Mesenteric fat pad (tissue), 1 donor: ENCODE data around the gene TADA2A. TPM values are rescaled to one million over a fixed set of nuclear protein-coding genes. Genes with fewer than 3 reads are reported as not detected.

ENCODE experiments used
- DNase-seq: peaks from one replicate; pipeline ENCODE4 v3.0.0-alpha.2; 2020; ENCODE audit warnings: low spot score
- total RNA-seq: library from RNA; stranded (reverse); fragmentation: NEBNext Ultra II Directional; extraction: Animal tissue kit (Norgen Biotek cat#: 25700); gene quantifications from one replicate; pipeline ENCODE4 v1.2.1, GENCODE V29; 2021
- donor health status: DM: yes; HTN: yes; CAD: no.

TADA2A gene
- total RNA-seq, 1 donor from 2014 or later: 19.4 TPM

GRCh38 chr17:37461668-37462067 is 55.0 kb downstream of the TADA2A start:
- no peak for DNase-seq

DNA sequence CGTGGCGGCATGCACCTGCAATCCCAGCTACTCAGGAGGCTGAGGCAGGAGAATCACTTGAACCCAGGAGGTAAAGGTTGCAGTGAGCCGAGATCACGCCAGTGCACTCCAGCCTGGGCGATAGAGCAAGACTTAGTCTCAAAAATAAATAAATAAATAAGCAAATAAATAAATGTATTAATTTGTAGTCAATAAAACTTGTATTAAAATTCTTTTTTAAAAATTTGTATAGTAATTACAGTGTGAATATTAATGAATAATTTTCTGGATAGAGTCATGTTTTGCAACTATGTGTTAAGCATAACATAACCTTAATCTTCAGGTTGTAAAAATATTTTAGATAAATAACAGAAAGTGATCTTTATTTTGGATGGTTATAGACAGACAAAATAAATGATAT is 55.8 kb downstream of the TADA2A start:
- no peak for DNase-seq

- no peak for DNase-seq
Measured at GRCh38 chr17:37463039-37463438, 56.4 kb downstream of the TADA2A start.

DNA sequence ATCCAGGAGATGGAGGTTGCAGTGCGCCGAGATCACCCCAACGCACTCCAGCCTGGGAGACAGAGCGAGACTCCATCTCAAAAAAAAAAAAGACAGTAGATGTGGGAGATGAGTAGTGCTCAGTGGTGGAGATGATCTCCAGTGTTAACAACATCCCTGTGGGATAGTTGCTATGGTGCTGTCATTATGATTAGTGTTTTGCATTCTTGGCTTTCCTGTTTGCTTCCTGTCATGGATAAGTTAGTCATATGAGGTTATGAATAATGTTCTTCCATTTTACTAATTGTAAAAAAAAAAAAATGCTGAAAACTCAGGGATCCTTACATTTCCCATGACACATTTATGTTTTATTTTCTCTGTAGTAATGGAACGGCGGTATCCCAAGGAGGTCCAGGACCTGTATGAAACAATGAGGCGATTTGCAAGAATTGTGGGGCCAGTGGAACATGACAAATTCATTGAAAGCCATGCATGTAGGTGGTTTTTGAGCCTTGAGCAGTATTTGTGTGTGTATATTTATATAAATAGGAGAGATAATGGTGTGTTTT is 58.5 kb downstream of the TADA2A start:
- DNase-seq: no peak

- DNase-seq: no peak
Measured at GRCh38 chr17:37466471-37466870, 59.8 kb downstream of the TADA2A start.

GRCh38 chr17:37470181-37470580 is 63.5 kb downstream of the TADA2A start:
- DNase-seq: no peak

DNA sequence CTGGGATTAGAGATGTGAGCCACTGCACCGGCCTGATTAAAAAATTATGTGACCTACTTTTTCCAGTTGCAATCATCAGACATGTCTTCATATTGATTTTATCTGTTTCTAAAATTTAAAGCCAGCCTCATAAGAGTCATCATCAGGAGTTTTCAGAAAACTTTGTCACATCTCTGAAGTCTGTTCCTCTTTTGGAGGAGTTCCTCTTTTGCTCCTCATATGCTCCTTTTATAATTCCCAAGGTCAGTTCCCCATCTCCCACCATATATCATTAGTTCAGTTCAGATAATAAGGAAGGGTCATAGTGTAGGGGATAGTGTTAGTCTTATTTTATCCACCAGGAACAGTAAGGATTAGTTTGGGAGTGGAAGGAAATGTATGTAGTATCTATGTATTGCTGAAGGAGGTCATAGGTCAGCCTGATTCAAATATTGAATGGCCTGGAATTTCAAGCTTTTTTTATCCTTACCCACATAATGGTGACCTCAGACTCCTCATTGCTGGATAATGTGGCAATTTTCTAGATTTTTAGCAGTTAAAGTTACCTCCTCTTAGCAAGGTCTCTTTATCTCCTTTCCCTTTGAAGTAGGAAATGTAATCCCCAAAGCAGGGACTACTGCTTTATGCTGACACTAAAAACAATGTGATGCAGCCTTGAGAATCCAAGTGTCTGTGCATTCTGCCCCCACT is 69.2 kb downstream of the TADA2A start:
- DNase-seq: no peak

DNA sequence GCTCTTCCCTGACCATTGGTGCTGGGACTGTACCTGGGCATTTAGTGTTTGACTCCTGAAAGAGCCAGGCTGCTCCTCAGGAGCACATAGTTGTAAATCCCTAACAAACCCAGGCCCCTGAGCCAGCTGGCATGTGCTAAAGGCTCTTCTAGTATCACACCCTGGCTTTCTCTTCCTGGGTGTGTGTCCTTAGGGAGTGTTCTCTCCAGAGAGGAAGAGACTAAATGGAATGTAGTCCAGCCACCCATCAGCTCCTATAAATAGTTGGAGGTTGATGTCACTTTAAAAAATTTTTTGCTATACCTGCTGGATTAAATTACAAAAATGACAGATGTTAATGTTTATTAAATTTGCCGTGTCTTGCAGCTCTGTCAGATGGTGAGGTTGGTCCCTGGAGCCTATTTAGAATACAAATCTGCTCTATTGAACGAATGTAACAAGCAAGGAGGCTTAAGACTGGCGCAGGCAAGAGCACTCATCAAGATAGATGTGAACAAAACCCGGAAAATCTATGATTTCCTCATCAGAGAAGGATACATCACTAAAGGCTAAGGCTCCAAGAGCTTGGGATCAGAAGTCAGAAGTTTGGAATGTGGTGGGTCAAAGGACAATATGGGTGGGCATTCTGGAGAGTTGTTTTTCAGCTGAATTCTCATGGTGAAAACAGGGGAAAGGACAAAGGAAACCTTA is 69.9 kb downstream of the TADA2A start:
- no peak for DNase-seq

- DNase-seq: no peak
Measured at GRCh38 chr17:37478187-37478586, 71.5 kb downstream of the TADA2A start.

DNA sequence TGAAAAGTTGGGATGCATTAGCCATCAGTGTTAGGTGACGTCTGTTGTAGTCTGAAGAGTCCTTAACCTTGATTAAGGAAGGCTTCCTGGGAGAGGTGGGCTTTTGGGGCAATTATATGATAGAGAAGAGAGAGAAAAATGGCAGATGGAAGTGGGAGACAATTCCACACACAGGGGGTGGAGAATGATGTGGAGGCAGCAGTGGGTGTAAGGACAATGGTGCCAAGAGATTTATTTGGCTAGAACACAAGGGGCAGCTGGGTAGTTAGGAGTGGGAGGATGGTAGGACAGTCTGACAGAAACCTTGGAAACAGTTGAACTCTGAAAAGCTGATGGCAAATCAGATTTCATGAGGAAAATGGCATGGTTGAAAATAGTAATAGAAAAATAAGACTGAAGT is 72.3 kb downstream of the TADA2A start:
- no peak for DNase-seq

GRCh38 chr17:37480427-37480826 is 73.7 kb downstream of the TADA2A start:
- DNase-seq: no peak

DNA sequence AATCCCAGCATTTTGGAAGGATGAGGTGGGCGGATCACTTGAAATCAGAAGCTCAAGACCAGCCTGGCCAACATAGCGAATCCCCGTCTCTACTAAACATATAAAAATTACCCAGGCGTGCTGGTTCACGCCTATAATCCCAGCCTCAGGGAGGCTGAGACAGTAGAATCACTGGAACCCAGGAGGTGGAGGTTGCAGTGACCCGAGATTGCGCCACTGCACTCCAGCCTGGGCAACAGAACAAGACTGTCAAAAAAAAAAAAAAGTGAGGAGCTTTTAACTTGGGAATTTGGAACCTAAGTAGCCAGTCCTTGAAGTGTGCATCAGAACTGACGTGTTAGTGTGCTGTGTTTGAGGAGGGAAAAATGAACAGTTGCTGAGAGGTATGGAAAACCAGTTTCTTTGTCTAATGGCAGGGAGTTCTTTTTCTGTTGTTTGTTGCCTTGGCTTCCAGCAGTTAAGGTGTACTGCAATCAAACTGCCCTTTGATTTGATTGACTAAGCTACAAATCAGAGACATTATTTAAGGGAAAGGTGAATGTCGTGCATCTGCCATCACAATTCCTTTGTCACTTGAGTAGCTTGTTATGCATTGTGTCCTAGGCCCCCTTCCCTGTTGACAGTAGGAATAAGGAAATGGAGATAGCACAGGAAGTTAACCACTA is 74.4 kb downstream of the TADA2A start:
- no peak for DNase-seq

GRCh38 chr17:37483311-37484039 is 76.8 kb downstream of the TADA2A start:
- DNase-seq: no peak

- no peak for DNase-seq
Measured at GRCh38 chr17:37485938-37486570, 79.4 kb downstream of the TADA2A start.

GRCh38 chr17:37488009-37488604 is 81.4 kb downstream of the TADA2A start:
- DNase-seq: no peak

DNA sequence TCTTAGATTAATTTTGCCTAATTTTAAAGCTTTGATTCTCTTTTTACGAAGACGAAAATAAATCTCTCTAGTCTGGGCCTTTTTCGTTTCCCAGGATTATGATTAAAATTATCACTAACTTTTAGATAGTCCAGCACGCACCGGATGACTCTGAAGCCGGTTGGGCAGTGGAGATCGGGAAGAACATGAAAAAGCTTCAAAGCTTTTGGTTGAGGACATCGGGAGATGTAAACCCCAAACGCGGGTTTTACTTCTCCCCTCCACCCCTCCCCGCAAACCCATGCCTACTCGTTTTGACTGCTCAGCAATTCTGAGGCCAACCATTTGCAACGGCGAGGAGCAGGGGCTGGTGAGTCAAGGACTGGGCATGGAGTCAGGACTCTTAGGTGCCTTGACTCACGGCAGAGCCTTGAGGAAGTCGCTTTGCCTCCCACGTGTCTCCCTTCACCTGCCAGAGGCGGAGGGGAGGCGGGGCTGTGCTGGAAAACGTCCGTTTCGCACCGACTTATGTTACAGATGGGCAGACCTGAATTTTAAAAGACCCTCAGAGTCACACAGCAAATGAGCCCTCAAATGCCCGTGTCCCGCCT is 82.0 kb downstream of the TADA2A start:
- DNase-seq: no peak

GRCh38 chr17:37489197-37490001 is 82.7 kb downstream of the TADA2A start, which contains the start of gene DUSP14:
Gene DUSP14, plus strand, starts transcription at chr17:37489891. Its CDS starts 22,382 bp downstream, at chr17:37512273.
- DNase-seq: peak; percentile 92

DNA sequence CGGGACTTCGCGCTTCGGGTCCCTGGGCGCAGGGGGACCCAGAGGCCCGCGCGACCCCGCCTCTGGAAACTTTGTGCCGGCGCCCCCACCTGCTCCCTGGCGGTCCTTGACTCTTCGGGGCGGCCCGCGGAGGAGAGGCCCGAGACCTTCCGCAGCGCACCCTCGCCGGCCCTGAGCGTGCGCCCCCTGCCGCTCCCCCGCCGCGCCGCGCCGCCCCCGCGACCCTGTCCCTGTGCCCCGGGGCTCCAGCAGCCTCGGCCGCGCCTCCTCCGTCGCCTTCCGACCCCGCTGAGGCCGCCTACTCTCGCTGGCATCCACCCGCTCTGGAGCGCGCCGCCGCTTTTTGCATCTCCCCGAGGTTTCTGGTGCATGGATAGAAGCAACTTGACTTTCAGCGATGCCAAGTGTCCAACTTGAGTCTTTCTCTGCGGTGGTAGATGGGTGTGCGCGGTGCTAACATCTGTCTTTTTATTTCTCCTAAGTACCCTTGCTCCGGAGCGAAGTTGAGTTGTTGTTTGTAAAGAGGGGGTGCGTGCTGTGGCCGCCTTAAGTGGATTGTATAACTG is 83.4 kb downstream of the TADA2A start:
- DNase-seq: peak; percentile 91
